ENCODE data around the gene B3GNT2.
"Not testable (repeated sequence)": the region's sequence is repeated elsewhere in the genome, so short reads cannot be mapped to it uniquely, and the experiment has no call there.

The B3GNT2 gene

DNA sequence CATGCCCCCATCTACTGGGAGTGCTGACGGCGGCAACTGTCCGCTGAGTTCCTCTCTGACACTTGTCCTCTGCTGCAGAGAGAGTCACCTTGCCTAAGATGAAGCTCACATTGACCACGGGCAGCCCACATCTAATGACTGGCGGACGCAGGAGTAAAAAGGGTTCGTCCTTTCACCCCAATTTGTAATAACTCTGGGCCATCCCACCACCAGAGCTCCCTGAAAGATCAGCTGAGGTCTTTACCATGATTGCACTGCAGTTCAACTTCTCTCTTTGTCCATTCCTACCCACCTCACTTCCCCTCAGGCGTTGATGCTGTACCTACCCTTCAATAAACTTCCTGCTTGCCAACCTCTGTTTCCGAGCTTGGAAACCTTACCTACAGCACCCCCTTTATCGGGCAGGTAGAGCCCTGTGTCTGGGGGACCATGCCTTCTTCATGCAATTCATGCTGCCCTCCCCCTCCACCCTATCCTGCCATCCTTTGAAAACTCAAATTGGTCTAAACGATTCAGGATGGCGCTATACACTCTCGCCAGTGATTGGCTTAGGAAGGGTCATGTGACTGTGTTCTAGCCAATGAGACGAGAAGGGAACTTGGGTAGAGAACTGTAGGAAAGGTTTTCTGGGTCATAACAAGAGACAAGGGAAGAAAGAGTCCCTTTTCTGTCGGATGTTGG, 10.3 kb upstream of the B3GNT2 start:
- DNase-seq: no peak

DNA sequence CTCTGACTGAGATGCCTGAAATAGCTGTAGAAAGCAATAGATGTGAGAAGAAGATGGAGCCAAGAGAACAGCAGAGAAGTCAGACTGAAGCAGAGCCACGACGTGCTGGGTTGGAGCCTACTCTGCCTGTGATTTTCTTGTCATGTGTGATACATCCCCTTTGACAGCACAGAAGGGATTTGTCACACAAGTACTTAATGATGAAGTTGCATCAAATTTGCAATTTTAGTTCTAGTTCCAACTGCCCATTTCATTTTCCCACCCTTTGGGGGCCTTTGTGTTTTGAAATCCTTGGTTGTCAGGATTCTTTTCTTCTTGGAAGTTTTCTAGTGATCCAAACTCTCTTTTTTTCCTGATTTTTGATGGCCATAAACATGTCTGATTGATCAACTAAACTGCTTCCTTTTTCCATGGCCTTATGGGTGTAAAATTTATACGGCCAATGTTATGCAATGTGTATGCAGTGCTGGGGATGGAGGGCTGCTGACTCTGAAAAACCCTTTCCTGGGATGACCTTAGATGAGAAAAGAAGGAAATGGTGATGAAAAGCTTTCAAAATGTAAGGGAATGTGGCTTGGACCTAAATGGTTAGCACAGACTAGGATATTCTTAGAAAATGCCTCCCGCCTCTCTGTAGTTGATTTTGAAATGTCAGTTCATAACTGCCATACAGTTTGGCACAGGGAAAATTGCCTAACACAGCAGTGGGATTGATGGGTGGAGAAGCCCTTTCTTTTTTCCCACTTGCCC, 9.6 kb upstream of the B3GNT2 start:
- DNase-seq: no peak

DNA sequence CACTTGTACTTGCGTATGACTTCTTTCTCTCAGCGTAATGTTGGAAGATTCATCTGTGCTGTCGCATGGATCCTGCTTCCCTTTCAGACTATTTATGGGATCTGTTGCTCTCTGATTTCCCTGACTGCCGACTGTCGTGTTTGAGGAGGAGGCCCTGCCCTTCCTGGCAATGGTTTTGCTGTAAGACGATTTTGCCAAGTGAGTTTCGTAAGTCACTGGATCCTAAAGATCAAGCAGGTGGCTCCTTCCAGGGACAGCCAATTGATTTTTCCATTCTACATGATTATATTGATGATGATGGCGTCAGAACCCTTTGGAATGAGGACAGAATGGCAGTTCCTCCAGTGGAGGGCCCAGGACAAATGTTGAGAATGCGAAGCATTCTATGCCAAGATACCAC, 8.7 kb upstream of the B3GNT2 start:
- DNase-seq: no peak

DNA sequence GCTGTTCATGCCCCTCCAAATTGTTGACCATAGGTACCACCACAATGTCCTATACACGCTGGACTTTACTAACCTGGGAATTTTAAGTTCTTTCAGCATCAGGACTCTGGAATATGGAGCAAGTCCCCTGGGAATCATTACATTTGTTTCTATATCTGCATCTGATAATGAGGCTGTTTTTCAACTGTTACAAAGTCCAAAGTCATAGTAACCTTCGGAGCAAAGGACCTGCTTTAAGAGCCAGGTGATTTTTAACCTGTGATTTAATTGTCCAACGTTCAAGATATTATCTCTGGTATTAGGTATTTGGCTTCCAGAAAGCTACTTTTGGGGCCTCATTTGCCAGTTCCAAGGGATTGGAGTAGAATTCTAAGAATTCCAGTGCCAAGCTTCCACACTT, 7.5 kb upstream of the B3GNT2 start:
- DNase-seq: no peak

DNA sequence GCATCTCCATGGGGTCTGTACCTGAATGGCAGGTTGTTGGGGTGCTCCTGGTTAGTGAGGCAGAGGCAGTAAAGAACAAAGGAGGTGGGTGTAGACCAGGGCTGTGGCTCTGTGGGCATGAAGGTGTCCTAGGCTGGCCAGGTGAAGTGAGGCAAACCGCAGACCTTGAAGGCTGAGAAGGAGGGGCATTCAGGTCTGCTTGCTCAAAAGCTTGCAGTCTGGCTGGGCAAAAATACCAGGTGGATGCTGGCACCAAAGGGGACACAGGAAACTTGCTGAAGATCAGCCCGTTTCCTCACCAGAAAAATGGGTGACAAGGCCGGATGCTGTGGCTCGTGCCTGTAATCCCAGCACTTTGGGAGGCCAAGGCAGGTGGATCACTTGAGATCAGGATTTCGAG, 6.7 kb upstream of the B3GNT2 start:
- no peak for DNase-seq

DNA sequence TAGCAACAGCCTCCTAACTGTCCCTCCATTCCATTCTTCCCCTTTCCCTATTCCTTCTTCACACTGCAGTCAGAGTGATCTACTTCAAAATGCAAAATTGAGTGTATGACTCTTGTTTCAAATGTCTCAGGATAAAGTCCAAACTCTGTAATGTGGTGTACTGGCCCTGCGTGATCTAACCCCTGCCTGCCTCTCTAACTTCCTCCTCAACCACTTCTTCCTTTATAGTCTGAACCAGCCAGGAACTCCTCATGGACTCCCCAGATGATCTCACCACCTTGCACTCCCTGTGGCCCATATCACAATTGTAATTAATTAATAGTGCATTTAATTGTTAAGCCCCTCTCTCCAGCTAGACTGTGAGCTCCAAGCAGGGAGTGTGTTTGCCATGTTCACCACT, 3.1 kb upstream of the B3GNT2 start:
- DNase-seq: no peak

DNA sequence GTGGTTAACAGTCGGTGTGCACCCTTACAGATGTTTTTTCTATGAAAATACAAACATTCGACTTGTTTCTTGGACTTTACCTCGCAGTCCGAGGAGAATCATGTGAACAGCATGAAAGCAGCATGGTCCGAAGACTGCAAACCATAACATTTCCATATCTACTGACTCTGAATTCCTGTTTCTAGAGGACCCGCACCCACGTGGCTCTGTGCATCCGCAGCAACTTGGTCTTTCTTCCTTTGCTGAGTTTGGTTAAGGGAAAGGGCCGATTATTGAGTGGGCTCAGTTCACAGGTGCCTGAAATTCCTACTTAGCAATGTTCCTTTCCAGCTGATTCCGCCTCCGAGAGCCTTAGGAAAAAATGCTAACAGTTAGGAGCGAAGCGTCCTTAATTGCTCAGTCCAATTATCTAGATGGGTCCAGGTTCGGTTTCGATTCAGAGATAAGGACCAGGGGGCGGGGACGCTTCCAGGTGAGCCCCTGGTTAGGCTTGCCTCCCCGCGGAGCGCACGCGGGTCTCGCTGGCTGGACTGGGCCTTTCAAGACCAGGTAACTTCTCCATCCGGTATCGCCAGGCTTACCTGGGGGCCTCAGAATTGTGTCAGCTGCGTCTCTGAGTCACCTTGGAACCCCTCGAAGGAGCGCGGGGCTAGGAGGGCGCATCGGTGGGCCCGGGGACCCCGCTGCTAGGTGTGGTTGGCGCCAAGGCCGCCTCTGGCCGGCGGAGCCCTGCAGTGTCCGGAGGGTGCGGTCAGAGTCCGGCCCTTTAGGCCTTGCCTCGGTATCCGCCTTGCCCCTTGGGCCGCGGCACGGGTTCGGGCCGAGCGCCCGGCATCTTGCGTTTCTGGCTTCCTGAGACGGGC, 1.1 kb upstream of the B3GNT2 start:
- DNase-seq: no peak

DNA sequence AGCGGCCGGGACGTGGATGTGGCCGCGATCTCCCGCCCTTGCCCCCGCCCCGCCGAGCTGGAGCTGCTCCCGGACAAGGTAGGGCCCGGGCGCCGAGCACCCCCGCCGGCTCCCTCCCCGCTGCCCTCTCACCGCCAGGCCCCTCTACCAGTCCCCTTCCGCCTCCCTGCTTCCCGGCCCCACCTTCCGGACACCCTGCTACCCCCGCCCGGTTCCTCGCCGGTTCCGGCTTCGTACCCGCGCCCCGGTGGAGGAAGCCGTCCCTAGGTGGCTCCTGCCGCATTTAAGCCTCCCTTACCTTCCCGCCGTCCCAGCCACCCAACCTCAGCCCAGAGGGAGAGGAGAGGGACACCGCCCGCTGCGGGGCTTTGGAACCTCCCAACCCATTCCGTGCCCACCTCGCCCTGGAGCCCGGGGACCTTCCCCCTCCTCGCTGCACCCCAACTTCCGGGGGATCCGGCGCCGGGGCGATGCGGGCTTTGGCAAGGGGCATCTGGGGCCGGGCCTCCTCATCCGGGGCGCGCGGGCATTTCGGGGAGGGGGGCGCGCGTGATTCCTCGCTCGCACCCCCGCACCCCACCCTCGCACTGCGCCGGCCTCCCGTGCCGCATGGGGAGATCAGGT, 475 bp downstream of the B3GNT2 start:
- DNase-seq: no peak

DNA sequence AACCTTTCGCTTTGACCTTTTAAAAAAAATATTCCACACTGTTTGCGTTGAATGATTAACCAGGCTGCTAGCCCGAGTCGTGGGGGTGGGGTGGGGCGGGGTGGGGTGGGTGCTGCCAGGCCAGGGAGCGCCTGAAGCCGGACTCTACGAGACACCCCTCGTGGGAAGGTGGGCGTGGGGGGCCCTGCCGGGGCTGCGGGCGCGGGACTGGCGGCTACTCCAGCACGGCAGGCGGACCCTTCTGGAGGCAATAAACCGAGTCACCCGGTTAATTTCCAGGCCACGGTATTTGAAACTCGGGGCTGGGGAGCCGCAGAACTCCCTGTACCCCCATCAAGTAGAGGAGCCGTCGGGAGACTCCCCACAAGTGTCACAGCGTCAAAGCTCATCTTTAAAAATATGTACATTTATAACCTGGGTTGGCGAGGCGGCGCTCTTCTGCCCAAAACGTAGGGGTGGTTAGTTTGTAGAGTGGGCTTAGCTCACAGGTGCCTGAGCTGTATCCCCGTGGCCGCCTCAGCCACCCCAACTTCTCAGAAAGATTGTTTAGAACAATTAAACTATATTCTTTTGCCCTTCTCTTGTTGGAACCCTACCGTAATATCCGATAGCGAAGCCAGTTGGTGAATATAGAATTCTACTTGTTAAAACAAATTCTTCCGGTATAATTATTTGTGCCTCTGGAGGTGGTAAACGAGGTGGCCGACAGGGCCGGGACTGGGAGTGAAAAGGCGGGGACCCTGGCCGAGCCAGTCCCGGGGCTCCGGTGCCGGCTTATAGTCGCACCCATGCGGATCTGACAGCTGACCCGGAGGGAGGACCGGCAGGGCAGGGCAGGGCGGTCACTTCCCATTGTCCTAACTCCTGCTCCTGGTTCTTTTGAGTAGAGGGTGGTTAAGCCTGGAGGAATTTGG, 1.4 kb downstream of the B3GNT2 start:
- no peak for DNase-seq

DNA sequence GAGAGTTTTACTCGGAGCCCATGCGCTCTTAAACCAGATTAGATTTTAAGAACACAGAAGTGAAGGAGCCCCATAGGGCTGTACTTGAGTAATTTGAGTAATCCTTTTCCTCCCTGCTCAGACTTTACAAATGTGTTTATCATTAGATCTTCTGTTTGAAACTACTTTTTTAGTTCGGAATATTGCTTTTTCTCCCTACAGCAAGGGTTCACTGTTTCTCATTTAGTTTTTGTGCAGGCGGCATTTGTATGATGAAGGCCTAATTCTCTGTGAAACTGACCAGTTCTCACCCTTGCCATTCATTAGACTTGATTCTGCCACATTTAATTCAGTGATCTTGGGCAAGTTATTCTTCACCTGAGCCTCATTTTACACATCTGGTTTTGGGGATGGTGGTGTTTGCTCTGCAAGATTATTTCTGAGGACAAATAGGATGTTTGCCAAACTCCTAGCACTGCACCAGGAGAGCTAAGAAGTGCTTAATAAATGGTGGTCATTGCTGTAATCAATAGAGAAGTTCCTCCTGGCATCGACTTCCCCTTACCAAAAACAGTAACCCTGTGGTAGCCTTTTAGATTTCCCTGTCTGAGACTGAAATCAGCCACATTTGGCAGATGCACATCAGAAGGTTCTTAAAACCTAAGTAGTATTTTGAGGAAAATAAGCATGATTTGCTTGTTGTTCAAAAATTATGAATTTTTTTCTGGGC, 2.2 kb downstream of the B3GNT2 start:
- DNase-seq: no peak

DNA sequence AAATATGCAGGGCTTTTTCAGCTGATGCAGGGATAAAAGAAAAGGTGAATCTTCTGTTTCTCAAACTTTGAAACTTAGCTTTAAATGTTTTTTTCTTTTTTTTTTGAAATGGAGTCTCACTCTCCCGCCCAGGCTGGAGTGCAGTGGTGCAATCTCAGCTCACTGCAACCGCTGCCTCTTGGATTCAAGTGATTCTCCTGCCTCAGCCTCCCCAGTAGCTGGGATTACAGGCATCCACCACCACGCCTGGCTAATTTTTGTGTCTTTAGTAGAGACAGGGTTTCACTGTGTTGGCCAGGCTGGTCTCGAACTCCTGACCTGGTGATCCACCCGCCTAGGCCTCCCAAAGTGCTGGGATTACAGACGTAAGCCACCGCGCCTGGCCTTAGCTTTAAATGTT, 2.9 kb downstream of the B3GNT2 start:
- not testable (repeated sequence) for DNase-seq

DNA sequence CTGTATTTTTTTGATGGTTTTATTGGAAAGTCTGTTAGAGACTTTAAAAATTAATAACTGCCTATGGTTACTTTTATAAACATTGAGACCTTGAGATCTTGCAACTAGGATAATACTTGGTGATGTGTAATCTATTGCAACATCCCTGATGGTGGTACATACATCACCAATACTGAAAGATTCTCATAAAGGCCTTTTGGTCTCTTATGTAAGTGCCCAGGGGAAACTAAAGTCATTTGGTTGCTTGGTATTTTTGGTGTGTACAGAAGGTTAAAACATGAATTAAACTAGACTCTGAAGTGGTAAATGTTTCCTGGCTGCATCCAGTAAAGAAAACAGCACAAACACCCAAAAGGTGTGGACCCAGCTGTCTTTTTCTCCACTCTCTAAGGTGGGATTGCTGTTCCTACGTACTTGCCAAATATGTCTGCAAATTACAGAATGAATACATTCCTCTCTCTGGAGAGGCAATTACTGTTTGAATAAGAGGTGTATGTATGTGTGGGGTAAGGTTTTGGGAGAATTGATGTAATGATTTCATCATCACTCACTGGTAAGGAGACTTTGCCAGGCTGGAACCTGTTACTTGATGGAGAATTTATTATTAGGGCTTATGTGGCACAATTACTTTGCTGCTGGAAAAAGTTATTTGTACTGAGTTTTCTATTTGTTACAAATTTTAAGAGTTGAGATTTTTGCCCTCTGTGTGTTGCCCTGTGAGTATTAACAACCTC, 3.6 kb downstream of the B3GNT2 start:
- no peak for DNase-seq

DNA sequence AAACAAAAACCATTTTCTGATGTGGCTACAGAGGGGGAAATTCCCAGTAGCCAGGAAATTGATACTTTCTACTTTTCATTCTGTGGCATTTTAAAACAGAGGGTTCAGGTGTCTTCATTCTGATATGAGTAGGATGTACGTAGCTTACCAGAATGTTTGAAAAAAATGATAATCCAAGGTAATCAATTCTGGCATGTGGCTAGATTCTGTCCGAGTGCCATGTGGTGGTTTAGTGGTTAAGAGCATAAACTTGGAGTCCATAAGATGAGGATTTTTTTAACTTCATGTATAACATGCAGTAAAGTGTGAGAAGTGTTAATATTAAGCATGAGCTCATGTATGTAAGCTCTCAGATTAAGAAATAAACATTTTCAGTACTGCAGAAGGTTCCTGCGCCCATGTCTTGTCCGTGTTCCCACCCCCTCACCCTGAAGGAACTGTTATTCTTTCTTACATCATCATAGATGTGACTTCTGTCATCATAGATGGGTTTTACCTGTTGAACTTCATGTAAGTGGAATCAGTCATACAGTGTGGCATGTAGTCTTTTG, 4.5 kb downstream of the B3GNT2 start:
- DNase-seq: no peak

DNA sequence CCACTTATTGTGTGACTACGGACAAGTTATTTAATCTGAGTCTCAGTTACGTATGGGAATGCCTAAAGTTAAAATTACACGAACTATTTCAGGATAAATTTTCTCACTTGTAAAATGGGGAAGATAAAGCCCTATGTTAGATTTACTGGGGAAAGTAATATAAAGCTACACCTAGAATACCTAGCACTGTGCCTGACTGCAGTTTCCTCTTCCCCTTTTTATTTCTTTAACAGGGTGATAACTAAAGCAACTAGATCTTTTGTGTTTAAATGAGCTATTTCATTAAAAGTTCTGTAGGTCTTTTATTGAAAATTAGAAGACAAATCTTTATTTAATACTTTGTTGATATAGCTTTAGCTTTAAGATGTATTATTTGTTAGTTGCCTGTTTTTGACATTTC, 5.0 kb downstream of the B3GNT2 start:
- DNase-seq: no peak

DNA sequence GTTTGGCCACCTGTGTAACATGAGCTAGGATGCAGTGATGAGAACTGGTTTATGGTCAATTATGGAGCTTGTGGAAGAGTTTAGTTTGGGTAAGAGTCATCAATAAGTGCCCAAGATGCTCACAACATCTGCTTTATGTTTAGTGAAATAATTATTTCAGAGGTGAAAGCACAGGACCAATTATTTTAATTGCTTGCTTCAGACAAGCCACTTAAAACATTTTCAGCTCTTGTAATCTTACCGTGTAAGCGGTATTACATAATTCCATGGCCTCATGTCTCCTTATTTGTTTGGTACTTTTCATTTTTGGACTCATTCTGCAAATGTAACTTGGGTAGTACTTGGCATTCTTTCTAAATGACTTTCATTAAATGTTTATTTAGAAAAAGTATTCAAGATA, 5.4 kb downstream of the B3GNT2 start:
- peak; percentile 68 for DNase-seq

DNA sequence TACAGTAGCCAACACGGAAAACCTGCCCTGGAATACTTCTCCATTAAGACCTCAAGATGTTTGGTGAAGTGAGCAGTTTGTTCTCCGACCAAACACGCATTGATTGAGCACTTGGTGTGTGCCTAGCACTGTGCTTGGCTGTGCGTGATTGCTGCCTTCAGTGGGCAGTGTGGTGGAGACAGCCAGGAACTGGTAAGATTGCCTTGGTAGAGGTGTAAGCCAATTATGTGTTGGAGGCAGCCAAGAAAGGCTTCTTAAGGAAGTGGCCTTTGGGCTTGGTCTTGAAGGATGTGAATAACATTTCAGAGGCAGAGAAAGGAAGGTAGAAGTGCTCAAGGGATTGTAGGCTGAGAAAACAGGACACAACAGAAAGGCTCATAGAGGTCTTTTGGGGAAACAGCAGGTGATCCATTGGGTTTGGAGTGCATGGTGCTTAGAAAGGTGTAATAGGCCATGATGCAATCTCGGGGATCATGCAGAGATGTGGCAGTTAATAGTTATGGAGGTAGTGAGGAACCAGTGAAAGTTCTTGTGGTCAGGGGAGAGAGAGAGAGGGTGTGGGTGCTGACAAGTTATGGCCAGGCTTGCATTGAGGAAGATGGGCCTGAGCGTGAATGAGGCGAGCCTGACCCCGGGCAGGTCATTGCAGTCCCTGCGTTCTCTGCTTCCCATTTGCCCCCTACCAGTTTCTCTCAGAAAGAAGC, 6.3 kb downstream of the B3GNT2 start:
- DNase-seq: no peak

DNA sequence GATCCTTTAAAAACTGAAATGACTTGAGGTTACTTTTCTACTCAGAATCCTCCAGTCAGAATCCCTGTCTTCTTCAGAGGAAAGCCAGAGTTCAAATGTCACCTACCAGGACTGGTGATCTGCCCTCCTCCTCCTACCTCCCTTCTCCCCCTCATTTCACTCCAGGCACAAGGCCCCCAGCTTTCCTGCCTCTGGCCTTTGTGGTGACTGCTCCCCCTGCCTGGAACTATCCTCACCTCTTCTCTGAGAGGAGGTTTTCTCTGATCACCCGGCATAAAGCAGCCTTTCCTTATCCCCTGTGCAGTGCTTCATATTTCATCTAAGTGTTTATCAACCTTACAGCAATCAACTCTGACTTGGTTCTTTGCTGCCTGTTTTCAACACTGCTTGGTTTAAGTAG, 6.8 kb downstream of the B3GNT2 start:
- DNase-seq: no peak

DNA sequence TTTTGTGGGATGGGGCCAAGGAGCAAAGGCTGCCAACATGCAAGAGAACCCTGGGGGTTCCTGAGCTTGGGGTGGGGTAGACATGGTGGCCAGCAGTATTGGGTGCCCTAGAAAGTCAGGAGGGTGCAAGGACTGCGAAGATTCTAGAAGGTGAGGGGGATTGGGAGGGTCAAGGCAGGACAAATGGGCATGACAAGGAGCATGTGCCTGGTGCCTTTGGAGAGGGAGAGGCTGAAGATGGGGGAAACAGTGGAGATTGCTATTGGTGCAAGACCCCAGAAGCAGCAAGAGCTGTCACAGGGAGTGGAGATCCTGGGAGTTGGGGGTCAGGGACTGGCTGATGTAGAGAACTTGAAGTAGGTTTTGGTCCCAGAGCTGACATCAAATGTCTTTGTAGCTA, 7.5 kb downstream of the B3GNT2 start:
- DNase-seq: no peak

DNA sequence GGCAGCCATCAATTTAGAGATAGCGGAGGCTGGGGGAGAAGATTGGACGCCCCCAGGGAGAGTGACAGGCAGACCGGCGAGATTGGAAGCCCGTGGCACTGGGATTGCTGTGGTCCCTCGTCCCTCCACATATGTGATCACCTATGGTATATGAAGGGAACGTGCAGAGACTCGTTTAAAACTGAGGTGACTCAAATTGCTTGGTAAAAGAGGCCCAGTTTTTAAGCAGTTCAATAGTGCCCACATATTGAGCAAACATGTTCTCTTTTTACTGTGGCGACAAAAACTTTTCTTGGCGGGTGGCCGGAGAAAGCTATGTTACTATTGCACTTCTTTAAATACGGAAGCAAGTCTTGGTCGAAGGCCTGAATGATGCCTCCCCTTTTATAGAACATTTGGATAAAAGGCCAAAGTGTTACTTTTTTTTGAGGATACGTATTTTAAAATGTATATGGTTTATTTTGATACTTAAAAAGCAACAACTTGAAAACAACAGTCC, 9.1 kb downstream of the B3GNT2 start:
- DNase-seq: no peak

DNA sequence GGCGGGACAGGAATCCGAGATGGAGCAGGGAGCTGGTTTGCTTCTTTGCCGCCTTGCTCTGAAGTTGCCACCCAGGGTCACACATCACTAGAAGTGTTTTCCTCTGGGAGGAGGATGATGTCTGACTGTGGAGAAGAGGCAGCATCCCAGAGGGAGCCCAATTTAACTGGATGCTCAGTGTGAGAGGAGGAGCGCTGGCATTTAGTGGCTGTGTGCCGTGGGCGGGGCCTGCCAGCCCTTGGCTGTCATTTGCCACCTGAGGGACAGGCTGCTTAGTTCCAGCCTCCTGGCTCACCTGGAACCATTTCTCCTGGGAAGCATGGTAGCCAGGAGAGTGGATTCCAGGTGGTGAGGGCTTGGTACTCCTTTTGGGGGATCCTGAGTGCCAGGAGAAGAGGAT, 9.6 kb downstream of the B3GNT2 start:
- DNase-seq: no peak

Data from NCI-H1417 treated with DMSO at 0.1 percent for 48 hours (cell line).